ENCODE measurements around the gene CEP135.

- no peak for TF ChIP-seq CTCF (IDR thresholded peaks at IDR 0.05)
- no peak for TF ChIP-seq EZH2 (IDR thresholded peaks at IDR 0.05; ENCODE audit: borderline replicate concordance, insufficient read depth, low read depth, low read length, poor library complexity, severe bottlenecking)
These were observed 36.5 kb upstream of the CEP135 start for GRCh38 chr4:55912249-55912648.
